Cardiac fibroblast (primary cell): ENCODE measurements around the gene WDR4.
"Not testable (repeated sequence)": the region's sequence is repeated elsewhere in the genome, so short reads cannot be mapped to it uniquely, and the experiment has no call there.

Experiments used
- DNase-seq, 2 donors: peaks; one replicate each; pipeline versions ENCODE4 v3.0.0 to v3.0.0-alpha.2; 2010; ENCODE audit warnings: low read depth in 2 of 2
- H3K4me3 ChIP-seq, 2 donors: replicated peaks in 1 of 2; 1 replicate in 1 of 2; 2 replicates in 1 of 2; pipeline ENCODE4 v1.5.1; 2011; ENCODE audit warnings: low read depth in 2 of 2, low read length in 2 of 2, mild to moderate bottlenecking in 2 of 2, moderate library complexity in 1 of 2
- CTCF ChIP-seq: IDR thresholded peaks from one replicate; pipeline ENCODE4 v1.5.1; 2011; ENCODE audit warnings: low read depth, mild to moderate bottlenecking, low read length, inconsistent platforms

WDR4 gene

DNA sequence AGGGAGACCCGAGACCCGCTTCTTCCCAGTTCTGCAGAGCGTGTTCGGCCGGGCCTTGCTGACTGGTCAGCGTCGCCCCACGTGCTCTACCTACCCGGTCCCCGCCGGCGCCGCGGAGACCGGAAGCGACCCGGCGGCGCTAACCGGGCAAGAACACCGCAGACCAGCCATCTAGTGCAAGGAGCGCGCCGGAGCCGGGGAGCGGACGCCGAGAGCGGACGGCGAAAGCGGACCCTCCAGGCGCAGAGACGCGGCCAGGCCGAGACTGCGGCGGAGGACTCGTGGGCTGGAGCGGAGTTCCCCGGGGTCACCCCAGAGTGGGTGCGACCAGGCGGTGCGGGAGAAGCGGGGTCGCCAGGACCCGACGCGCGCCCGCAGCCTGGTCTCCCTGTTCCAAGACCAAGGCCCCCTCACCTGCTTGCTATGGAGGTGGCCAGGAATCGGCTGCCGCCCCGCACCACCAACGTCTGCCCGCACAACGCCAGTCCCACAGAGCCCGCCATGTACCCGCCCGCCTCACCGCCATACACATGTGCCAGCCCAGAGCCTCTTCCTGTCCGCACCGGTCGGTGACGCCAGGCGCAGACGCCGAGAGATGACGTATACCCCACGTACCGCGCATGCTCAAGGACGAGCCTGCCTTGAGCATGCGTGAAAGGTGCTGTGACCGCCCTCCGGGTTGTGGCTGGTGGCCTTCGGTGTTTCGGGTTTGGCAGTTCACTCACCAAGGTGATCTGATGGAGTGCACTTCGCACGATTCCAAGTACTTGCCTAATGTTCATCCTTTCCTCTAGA, at the start of gene WDR4:
TSS of gene WDR4 (minus strand) at position 547 of the 795 bp plus-strand sequence. CDS start at position 503, 44 bp downstream.
- DNase-seq: peak; percentile 97 to 98
- H3K4me3 ChIP-seq: peak within 1 kb of the TSS; percentile 95 to 99
- no peak for TF ChIP-seq CTCF

DNA sequence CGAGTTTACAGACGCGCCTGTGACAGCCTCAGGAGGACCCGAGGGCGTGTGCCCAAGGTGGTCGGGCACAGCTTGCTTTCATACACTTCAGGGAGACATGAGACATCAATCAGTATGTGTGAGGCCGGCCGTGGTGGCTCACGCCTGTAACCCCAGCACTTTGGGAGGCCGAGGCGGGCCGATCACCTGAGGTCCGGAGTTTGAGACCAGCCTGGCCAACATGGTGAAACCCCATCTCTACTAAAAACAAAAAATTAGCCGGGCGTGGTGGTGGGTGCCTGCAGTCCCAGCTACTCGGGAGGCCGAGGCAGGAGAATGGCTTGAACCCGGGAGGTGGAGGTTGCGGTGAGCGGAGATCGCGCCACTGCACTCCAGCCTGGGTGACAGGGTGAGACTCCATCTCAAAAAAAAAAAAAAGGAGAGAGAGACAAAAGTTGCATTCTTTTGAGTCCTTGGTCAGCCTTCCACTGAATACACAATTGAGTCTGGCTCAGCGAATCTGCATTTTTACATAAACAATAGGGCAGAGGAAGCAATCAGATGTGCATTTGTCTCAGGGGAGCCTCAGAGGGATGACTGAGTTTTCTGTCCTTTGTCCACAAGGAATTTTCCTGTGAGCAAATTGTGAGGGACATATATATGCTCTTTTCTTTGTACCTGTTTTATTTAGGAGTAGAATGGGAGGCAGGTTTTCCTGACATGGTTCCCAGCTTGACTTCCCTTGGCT, 48.3 kb upstream of the WDR4 start:
- DNase-seq: peak in 1 of 2 donors; percentile 19
- not testable (repeated sequence) for H3K4me3 ChIP-seq

- peak in 1 of 2 donors; percentile 31 for DNase-seq
- TF ChIP-seq CTCF: no peak
- H3K4me3 ChIP-seq: no peak within 1 kb of the TSS
Measured at GRCh38 chr21:42925114-42925926, 46.0 kb upstream of the WDR4 start, which contains the start of gene ERVH48-1. Gene ERVH48-1 (minus strand): TSS chr21:42925630. CDS start chr21:42919006, 6,624 bp downstream.

- no peak for TF ChIP-seq CTCF
- H3K4me3 ChIP-seq: no peak overlapping the region
- DNase-seq: no peak
Measured at GRCh38 chr21:42924433-42924751, 45.1 kb upstream of the WDR4 start.

DNA sequence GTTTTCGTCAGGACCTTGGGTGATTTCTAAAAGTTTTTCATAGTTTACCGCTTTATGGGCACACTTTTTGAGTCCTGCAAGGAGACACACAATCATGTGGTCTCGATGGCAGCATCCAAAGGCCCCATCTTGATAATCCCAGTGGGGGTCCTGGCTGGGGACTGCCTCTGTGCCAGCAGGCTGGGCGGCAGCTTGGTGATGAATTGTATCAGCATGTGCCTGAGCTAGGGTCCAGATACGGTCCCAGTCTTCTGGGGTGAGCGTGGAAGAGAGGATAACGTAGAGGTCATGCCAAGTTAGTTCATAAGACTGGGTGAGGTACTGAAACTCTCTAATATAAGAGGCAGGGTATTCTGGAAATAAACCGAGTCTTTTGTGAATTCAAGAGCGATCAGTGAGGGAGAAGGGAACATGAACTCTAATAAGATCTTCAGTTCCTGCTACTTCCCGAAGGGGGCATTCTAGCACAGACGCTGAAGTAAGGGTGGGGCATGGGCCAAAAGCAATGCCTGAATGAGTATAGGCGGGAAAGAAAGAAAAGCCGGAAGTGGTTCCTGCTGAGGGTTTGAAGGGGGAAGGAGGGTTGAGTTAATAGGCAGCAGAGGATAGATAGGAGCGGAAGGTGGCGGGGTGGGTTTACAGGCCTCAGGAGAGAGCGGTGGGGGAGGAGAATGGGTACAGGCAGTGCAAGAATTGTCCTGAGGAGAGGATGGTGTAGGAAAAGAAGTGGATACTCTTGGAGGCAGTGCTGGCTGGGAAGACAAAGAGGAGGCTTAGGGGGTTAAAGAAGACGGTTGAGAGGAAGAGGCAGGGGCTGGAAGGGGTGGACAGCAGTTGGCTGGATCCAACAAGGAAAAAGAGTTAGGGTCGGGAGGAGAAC, 44.5 kb upstream of the WDR4 start:
- peak; percentile 79 for TF ChIP-seq CTCF
- H3K4me3 ChIP-seq: no peak overlapping the region
- peak; percentile 92 for DNase-seq

DNA sequence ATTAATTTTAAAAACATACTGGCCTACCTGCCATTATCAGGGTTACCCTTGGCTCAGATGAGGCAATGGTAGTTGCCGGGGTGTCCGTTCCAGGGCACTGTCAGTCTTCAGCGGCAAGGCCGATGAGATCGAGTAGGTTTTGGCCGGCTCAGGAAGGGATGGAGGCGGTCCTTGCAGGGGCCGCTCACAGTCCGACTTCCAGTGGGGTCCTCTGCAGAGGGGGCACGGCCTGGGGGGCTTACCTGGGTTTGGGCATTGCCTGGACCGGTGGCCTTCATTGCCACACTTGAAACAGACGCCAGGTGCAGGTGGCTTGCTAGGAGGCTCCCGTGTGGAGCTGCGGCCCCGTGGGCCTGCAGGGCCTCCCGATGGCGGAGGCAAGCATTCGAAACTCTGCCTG, 43.6 kb upstream of the WDR4 start:
- no peak overlapping the region for H3K4me3 ChIP-seq
- no peak for DNase-seq
- no peak for TF ChIP-seq CTCF
